ENCODE results near the gene DNAAF5. TPM values are rescaled to one million over a fixed set of nuclear protein-coding genes. Genes with fewer than 3 reads are reported as not detected.

DNAAF5 gene
- total RNA-seq, 2 experiments from 2014 or later: 26.2 to 27.5 TPM

DNA sequence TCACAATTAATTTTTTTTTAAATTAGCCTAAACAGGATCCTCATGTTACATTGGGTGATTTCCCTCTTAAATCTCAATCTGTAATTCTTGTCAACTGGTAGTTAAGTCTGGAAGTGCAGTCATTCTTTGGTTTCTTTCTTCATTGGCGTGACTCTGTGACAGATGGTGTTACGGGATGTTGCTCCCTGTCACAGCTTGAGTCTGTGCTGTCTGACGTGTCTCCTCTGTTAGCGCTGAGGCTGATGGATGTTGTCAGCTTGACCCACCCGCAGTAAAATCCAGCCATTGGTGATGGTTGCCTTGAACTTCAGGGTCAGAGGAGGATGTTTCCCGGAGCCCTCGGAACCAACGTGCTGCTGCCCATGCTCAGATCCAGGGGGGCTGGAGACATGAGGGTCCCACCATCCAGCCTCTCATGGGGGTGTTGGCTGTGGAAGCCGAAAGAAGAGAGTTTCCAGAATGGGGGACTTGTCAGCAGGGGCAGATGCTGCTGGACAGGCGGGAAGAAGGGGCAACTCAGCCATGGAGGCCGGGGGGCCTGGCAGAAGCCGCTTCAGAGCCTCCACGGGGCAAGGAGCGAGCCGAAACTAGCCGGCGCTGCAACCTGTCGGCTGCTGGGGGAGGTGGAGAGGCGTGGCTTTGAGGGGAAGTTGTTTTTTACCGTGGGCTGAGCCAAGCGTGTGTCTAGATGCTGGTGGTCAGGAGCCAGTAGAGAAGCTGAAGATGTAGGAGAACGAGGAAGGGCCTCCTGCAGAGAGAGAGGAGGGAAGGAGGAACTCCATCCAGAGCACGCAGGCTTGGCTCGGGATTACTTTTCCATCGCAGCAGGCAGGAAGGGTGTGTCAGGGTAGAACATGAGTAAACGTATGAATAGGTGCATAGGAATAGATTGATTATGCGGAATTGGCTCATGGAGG, 109.2 kb downstream of the DNAAF5 start:
- Mint-ChIP-seq H3K27me3 (ENCODE audit: low read depth) (no peaks in the 10 kb centered on the region), H3K27ac (peak overlapping the region; percentile 37), H3K4me3 (peak overlapping the region; percentile 2), H3K4me1 (ENCODE audit: low read depth) (peaks cover 50% of the 10 kb centered on the region), H3K9me3 (no peaks in the 10 kb centered on the region), H3K36me3 (ENCODE audit: low read depth) (peaks cover 12% of the 10 kb centered on the region)
- intact Hi-C loops (cut with micrococcal nuclease): no loop called here
- peak; percentile 52 for DNase-seq
- CTCF ChIA-PET: interaction anchor here (1.3 to 1.7 kb wide), 2 partner anchors 37 to 52 kb away, joined by 4 read pairs; no protein-coding TSS in a partner anchor

Other genes with a start within 250 kb of the DNAAF5 start
- 1 to 10 TPM; 7.7 TPM for gene PDGFA, start 206.9 kb upstream of the DNAAF5 start, total RNA-seq
- 10 to 100 TPM; 15.5 to 15.8 TPM for gene PRKAR1B, start 582 bp downstream of the DNAAF5 start, total RNA-seq
- 10 to 100 TPM; 67.8 to 74.4 TPM for gene SUN1, start 105.8 kb downstream of the DNAAF5 start, total RNA-seq
- gene GET4, start 149.9 kb downstream of the DNAAF5 start, total RNA-seq: 10 to 100 TPM; 19.3 to 20.2 TPM
- gene ADAP1, start 228.0 kb downstream of the DNAAF5 start, total RNA-seq: 1 to 10 TPM; 8.0 to 9.9 TPM
- 10 to 100 TPM; 12.6 to 15.2 TPM for gene COX19, start 248.8 kb downstream of the DNAAF5 start, total RNA-seq